ENCODE results near the gene SKI. TPM values are rescaled to one million over a fixed set of nuclear protein-coding genes. Genes with fewer than 3 reads are reported as not detected.

The SKI gene
- total and polyA plus RNA-seq, 12 donors, result 4.8 to 53.6 (median 34.7) TPM

GRCh38 chr1:2312515-2313301 lies 84.6 kb downstream of the SKI start:
- intact Hi-C loops (cut with DNase I), result loop anchor here in 1 of 2 donors (5.0 kb wide), 1 partner anchor 80 kb away; no protein-coding TSS in a partner anchor
- WGBS, 4 donors, result 60 to 80% (median 64%) methylated on average over 1 to 24 of the region's 24 CpGs
- peak overlapping the region in 3 of 5 donors; percentile 69 to 90 (median 78) for H3K27ac ChIP-seq
- no peaks in the 10 kb centered on the region for H3K9me3 ChIP-seq (replicated peaks in 1 of 3)
- no peaks in the 10 kb centered on the region for H3K27me3 ChIP-seq
- TF ChIP-seq POLR2A (IDR thresholded peaks at IDR 0.05), result no peak
- no peak for TF ChIP-seq CTCF (IDR thresholded peaks at IDR 0.05)
- H3K4me1 ChIP-seq (replicated peaks in 1 of 2), result peaks cover 11 to 45% of the 10 kb centered on the region in 2 donors
- H3K4me3 ChIP-seq, result no peak overlapping the region
- peaks cover 0 to 17% of the 10 kb centered on the region in 2 donors for H3K36me3 ChIP-seq (replicated peaks in 1 of 2)
- DNase-seq, result no peak

- 53 to 70% (median 64%) methylated on average over 9 to 18 of the region's 18 CpGs for WGBS, 4 donors
- Histone ChIP-seq H3K9me3 (replicated peaks in 1 of 3) (no peaks in the 10 kb centered on the region), H3K27ac (peak overlapping the region in 4 of 5 donors; percentile 65 to 90 (median 74)), H3K36me3 (replicated peaks in 1 of 2) (peaks cover 0 to 6% of the 10 kb centered on the region in 2 donors), H3K27me3 (no peaks in the 10 kb centered on the region), H3K4me1 (replicated peaks in 1 of 2) (peaks cover 11 to 45% of the 10 kb centered on the region in 2 donors), H3K4me3 (peak overlapping the region in 1 of 4 donors; percentile 81)
- no peak for DNase-seq
- no peak for TF ChIP-seq POLR2A (IDR thresholded peaks at IDR 0.05)
- no peak for TF ChIP-seq CTCF (IDR thresholded peaks at IDR 0.05)
- intact Hi-C loops (cut with DNase I), result loop anchor here in 1 of 2 donors (5.0 kb wide), 1 partner anchor 81 kb away; no protein-coding TSS in a partner anchor
Observed at GRCh38 chr1:2313651-2314261, 85.6 kb downstream of the SKI start.

- intact Hi-C loops (cut with DNase I), result loop anchor here in 1 of 2 donors (5.0 kb wide), 1 partner anchor 82 kb away; no protein-coding TSS in a partner anchor
- Histone ChIP-seq H3K4me1 (replicated peaks in 1 of 2) (peaks cover 11 to 45% of the 10 kb centered on the region in 2 donors), H3K36me3 (replicated peaks in 1 of 2) (peaks cover 0 to under 1% of the 10 kb centered on the region in 2 donors), H3K27ac (peak overlapping the region in 4 of 5 donors; percentile 65 to 90 (median 74)), H3K27me3 (no peaks in the 10 kb centered on the region), H3K9me3 (replicated peaks in 1 of 3) (no peaks in the 10 kb centered on the region), H3K4me3 (peak overlapping the region in 2 of 4 donors; percentile 81 to 86)
- WGBS, 4 donors, result 9 to 25% (median 13%) methylated on average over 4 to 54 of the region's 54 CpGs
- no peak for TF ChIP-seq CTCF (IDR thresholded peaks at IDR 0.05)
- TF ChIP-seq POLR2A (IDR thresholded peaks at IDR 0.05), result no peak
- peak; percentile 48 to 78 (median 68) for DNase-seq
Observed at GRCh38 chr1:2314273-2314802, 86.2 kb downstream of the SKI start.
